Ovary (tissue), 9 donors: ENCODE results near the gene TEAD3. TPM values are rescaled to one million over a fixed set of nuclear protein-coding genes. Genes with fewer than 3 reads are reported as not detected.

Experiments used
- DNase-seq, 5 donors: peaks; one replicate each; pipeline ENCODE4 v3.0.0-alpha.2; 2019 to 2020
- H3K27ac ChIP-seq, 2 donors: fragments of 200-600 bp; one replicate each; pipeline versions ENCODE4 v1.5.1 to v1.8.0; 2019 to 2022
- H3K27me3 ChIP-seq: fragments of 200-600 bp; one replicate; pipeline ENCODE4 v1.8.0; 2022
- H3K36me3 ChIP-seq: fragments of 200-600 bp; sonication (generic); one replicate; pipeline ENCODE4 v1.5.1; 2019
- H3K4me1 ChIP-seq: one replicate; pipeline ENCODE4 v1.8.1; 2013; ENCODE audit warnings: mild to moderate bottlenecking, moderate library complexity; ENCODE audit not compliant: insufficient read depth
- H3K4me3 ChIP-seq: fragments of 200-600 bp; sonication (generic); one replicate; pipeline ENCODE4 v1.5.1; 2017
- H3K9me3 ChIP-seq, 2 donors: fragments of 200-600 bp in 1 of 2; sonication (generic) in 1 of 2; one replicate each; pipeline versions ENCODE4 v1.5.1 to v1.8.1; 2013 to 2019; ENCODE audit warnings: mild to moderate bottlenecking in 1 of 2, moderate library complexity in 1 of 2
- CTCF ChIP-seq, 3 donors: fragments of 450-650 bp in 2 of 3; fragments of 200-600 bp in 1 of 3; IDR thresholded peaks; one replicate each; pipeline versions ENCODE4 v1.5.1 to v1.8.0; 2016 to 2022; ENCODE audit warnings: antibody characterized with exemption in 3 of 3, mild to moderate bottlenecking in 1 of 3
- EP300 ChIP-seq: sonication (generic); formaldehyde crosslinking; IDR thresholded peaks from one replicate; pipeline ENCODE4 v1.6.1; 2017; ENCODE audit warnings: antibody characterized with exemption
- POLR2A ChIP-seq: fragments of 450-650 bp; IDR thresholded peaks from one replicate; pipeline ENCODE4 v1.6.1; 2017; ENCODE audit warnings: antibody characterized with exemption, mild to moderate bottlenecking, moderate library complexity
- WGBS, 3 donors: extraction: QIAGEN DNeasy Blood & Tissue Kit in 1 of 3; methylation state at CpG; one replicate each; pipeline versions ENCODE4 v1.1.5 to v1.1.7; 2013 to 2017; 5-methylcytosine and 5-hydroxymethylcytosine counted together
- intact Hi-C, 4 donors: fragments of 100-400 bp; cut with DNase I; formaldehyde crosslinking; loops; one replicate each; pipeline versions ENCODE4 v1.11.0 to v1.15.1; 2022 to 2023
- polyA plus RNA-seq, 2 donors: library from polyadenylated mRNA; stranded (reverse); fragments of 200-250 nt in 1 of 2; fragments of 350-450 nt in 1 of 2; fragmentation: Illumina TruSeq in 1 of 2; extraction: RNeasy Lipid Tissue Mini Kit (QIAGEN cat#74804) in 1 of 2; gene quantifications; one replicate each; pipeline ENCODE4 v1.2.3, GENCODE V29; 2013 to 2014
- total RNA-seq, 7 donors: library from RNA; depleted of rRNA in 2 of 7; stranded (reverse); fragments of >200 nt in 2 of 7; fragmentation: NEBNext Ultra II Directional in 3 of 7; extraction: Animal tissue kit (Norgen Biotek cat#: 25700) in 3 of 7; gene quantifications; one replicate each; pipeline versions ENCODE4 v1.1.0 to v1.2.4, GENCODE V29; 2016 to 2023
- donor health status: DM: no; HTN: no; CAD: no; lungs with moderate emphysema.
- donor health status: DM: no; HTN: no; CAD: no.
- donor health status: Bipolar disorder and iron deficiency.
- donor health status: DM: yes; HTN: yes; CAD: no.
- donor health status: DM: no; HTN: no; CAD: no.
- donor health status: DM: yes; HTN: yes; CAD: no.

Gene TEAD3
- total and polyA plus RNA-seq, 9 donors = 15.7 to 63.1 (median 35.1) TPM

DNA sequence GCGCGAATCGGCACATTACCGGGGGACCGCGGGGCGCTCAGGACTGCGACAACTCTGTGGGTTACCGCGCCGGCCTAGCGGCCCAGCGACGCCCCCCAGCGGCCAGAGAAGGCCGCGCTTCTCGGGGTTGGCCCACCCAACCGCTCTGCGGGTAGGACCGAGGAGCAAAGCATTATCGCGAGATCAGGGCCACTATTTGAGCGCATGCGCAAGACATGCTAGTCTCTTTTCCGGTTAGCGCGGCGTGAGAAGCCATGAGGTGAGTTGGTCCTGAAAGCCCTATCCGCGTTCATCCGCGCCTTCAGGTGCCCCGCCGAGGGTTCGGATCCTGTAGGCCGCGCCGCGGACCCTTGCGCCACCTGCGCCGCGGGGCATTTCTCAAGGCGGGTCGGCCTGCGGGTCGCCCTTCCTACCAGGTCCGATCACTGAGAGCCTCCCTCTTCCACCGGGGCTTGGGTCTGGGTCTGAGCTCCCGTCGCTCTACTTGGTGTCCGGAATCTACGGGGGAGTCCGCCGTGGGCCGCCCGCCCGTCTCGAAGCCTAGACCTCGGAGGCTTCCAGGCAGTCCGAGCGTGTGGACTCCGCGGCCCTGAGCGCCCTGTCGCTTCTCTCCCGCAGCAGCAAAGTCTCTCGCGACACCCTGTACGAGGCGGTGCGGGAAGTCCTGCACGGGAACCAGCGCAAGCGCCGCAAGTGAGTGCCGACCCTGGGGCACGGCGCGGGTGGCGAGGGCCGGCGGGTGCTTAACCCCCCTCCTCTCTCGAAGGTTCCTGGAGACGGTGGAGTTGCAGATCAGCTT is 28.5 kb downstream of the TEAD3 start, which contains the start of gene RPL10A:
Gene RPL10A (plus strand): TSS at position 221 of the 799 bp plus-strand sequence. CDS start 34 bp downstream, at position 255.
- Histone ChIP-seq H3K27me3 (no peaks in the 10 kb centered on the region), H3K27ac (peak within 1 kb of the TSS; percentile 78 to 81), H3K4me3 (peak within 1 kb of the TSS; percentile 65), H3K9me3 (no peaks in the 10 kb centered on the region), H3K36me3 (no peaks in the 10 kb centered on the region), H3K4me1 (peaks cover 8% of the 10 kb centered on the region)
- intact Hi-C loops = loop anchor here in 1 of 4 donors (2.0 to 5.0 kb wide), 2 partner anchors 28 to 126 kb away; partner anchors contain the start of genes PPARD and TEAD3
- peak; percentile 96 to 98 (median 97) for DNase-seq
- WGBS, 3 donors = 0 to 1% (median 1%) methylated on average over 57 to 86 of the region's 86 CpGs
- TF ChIP-seq CTCF (IDR thresholded peaks at IDR 0.05) = peak; percentile 97 to 99 (median 98)
- no peak for TF ChIP-seq EP300
- peak; percentile 95 for TF ChIP-seq POLR2A

- no peak for DNase-seq
- WGBS, 3 donors = 88 to 95% (median 89%) methylated on average over 1 of the region's 1 CpG
- TF ChIP-seq POLR2A = no peak
- no peaks in the 10 kb centered on the region for H3K36me3 ChIP-seq
- intact Hi-C loops = loop anchor here in 1 of 4 donors (5.0 kb wide), 1 partner anchor 123 kb away; the partner anchor contains the start of gene PPARD
- no peaks in the 10 kb centered on the region for H3K9me3 ChIP-seq
- H3K4me1 ChIP-seq = peaks cover 5% of the 10 kb centered on the region
- no peaks in the 10 kb centered on the region for H3K27me3 ChIP-seq
- H3K4me3 ChIP-seq = no peak overlapping the region
- H3K27ac ChIP-seq = no peak overlapping the region
Measured at GRCh38 chr6:35465646-35466045, 31.2 kb downstream of the TEAD3 start.

- H3K4me3 ChIP-seq = no peak overlapping the region
- 87 to 91% (median 91%) methylated on average over 4 of the region's 4 CpGs for WGBS, 3 donors
- no peaks in the 10 kb centered on the region for H3K4me1 ChIP-seq
- DNase-seq = no peak
- H3K27me3 ChIP-seq = no peaks in the 10 kb centered on the region
- TF ChIP-seq EP300 = no peak
- no peak for TF ChIP-seq CTCF (IDR thresholded peaks at IDR 0.05)
- no peak for TF ChIP-seq POLR2A
- no peaks in the 10 kb centered on the region for H3K36me3 ChIP-seq
- no peak overlapping the region for H3K27ac ChIP-seq
- intact Hi-C loops = no loop called here
- H3K9me3 ChIP-seq = no peaks in the 10 kb centered on the region
Measured at GRCh38 chr6:35463292-35463691, 33.6 kb downstream of the TEAD3 start.

- H3K4me1 ChIP-seq = no peaks in the 10 kb centered on the region
- WGBS, 3 donors = 85 to 98% (median 96%) methylated on average over 3 of the region's 3 CpGs
- no peaks in the 10 kb centered on the region for H3K36me3 ChIP-seq
Measured at GRCh38 chr6:35461270-35461669, 35.6 kb downstream of the TEAD3 start.

More at GRCh38 chr6:35461270-35461669, 35.6 kb downstream of the TEAD3 start:
- Histone ChIP-seq H3K9me3 (no peaks in the 10 kb centered on the region), H3K4me3 (no peak overlapping the region), H3K27ac (no peak overlapping the region), H3K27me3 (no peaks in the 10 kb centered on the region)
- TF ChIP-seq EP300 (no peak), CTCF (IDR thresholded peaks at IDR 0.05) (no peak), POLR2A (no peak)
- intact Hi-C loops = no loop called here
- DNase-seq = no peak
